ENCODE results near the gene TREM2. TPM values are rescaled to one million over a fixed set of nuclear protein-coding genes. Genes with fewer than 3 reads are reported as not detected.
"Not testable (repeated sequence)": the region's sequence is repeated elsewhere in the genome, so short reads cannot be mapped to it uniquely, and the experiment has no call there.

TREM2 gene
- total RNA-seq, 1 donor from 2014 or later: not detected

- no peak for TF ChIP-seq CTCF (conservative IDR thresholded peaks at IDR 0.05)
- no peak overlapping the region for H3K4me3 Mint-ChIP-seq
- H3K27me3 Mint-ChIP-seq (ENCODE audit: low read depth): no peaks in the 10 kb centered on the region
Measured at GRCh38 chr6:41125282-41125681, 37.6 kb downstream of the TREM2 start.

GRCh38 chr6:41122918-41123317 lies 40.0 kb downstream of the TREM2 start:
- H3K27me3 Mint-ChIP-seq (ENCODE audit: low read depth): no peaks in the 10 kb centered on the region
- no peak for DNase-seq (ENCODE audit: low read depth, low spot score)
- TF ChIP-seq CTCF (conservative IDR thresholded peaks at IDR 0.05): no peak
- no peak overlapping the region for H3K4me3 Mint-ChIP-seq
- H3K36me3 Mint-ChIP-seq (ENCODE audit: low read depth): peaks cover 6% of the 10 kb centered on the region
- H3K9me3 Mint-ChIP-seq: no peaks in the 10 kb centered on the region
- H3K4me1 Mint-ChIP-seq: peaks cover 6% of the 10 kb centered on the region
- H3K27ac Mint-ChIP-seq (ENCODE audit: unreplicated experiment): no peak overlapping the region

More at GRCh38 chr6:41125282-41125681, 37.6 kb downstream of the TREM2 start:
- Mint-ChIP-seq H3K4me1 (no peaks in the 10 kb centered on the region), H3K27ac (ENCODE audit: unreplicated experiment) (no peak overlapping the region), H3K36me3 (ENCODE audit: low read depth) (peaks cover 6% of the 10 kb centered on the region), H3K9me3 (no peaks in the 10 kb centered on the region)
- DNase-seq (ENCODE audit: low read depth, low spot score): no peak

GRCh38 chr6:41122373-41122772 lies 40.5 kb downstream of the TREM2 start:
- Mint-ChIP-seq H3K36me3 (ENCODE audit: low read depth) (peaks cover 6% of the 10 kb centered on the region), H3K9me3 (no peaks in the 10 kb centered on the region), H3K27ac (ENCODE audit: unreplicated experiment) (no peak overlapping the region), H3K27me3 (ENCODE audit: low read depth) (no peaks in the 10 kb centered on the region), H3K4me3 (no peak overlapping the region), H3K4me1 (peaks cover 11% of the 10 kb centered on the region)
- no peak for TF ChIP-seq CTCF (conservative IDR thresholded peaks at IDR 0.05)
- no peak for DNase-seq (ENCODE audit: low read depth, low spot score)

- Mint-ChIP-seq H3K27me3 (ENCODE audit: low read depth) (no peaks in the 10 kb centered on the region), H3K27ac (ENCODE audit: unreplicated experiment) (no peak overlapping the region), H3K36me3 (ENCODE audit: low read depth) (peaks cover 6% of the 10 kb centered on the region), H3K4me1 (peaks cover 16% of the 10 kb centered on the region), H3K9me3 (no peaks in the 10 kb centered on the region), H3K4me3 (no peak overlapping the region)
- DNase-seq (ENCODE audit: low read depth, low spot score): no peak
- no peak for TF ChIP-seq CTCF (conservative IDR thresholded peaks at IDR 0.05)
Measured at GRCh38 chr6:41120058-41120457, 42.9 kb downstream of the TREM2 start.

- no peak overlapping the region for H3K4me3 Mint-ChIP-seq
- no peak overlapping the region for H3K27ac Mint-ChIP-seq (ENCODE audit: unreplicated experiment)
- peaks cover 6% of the 10 kb centered on the region for H3K36me3 Mint-ChIP-seq (ENCODE audit: low read depth)
- no peak for TF ChIP-seq CTCF (conservative IDR thresholded peaks at IDR 0.05)
- no peaks in the 10 kb centered on the region for H3K9me3 Mint-ChIP-seq
- H3K27me3 Mint-ChIP-seq (ENCODE audit: low read depth): no peaks in the 10 kb centered on the region
- peaks cover 19% of the 10 kb centered on the region for H3K4me1 Mint-ChIP-seq
- DNase-seq (ENCODE audit: low read depth, low spot score): no peak
Measured at GRCh38 chr6:41119508-41119907, 43.4 kb downstream of the TREM2 start.

- H3K4me3 Mint-ChIP-seq; H3K27me3 Mint-ChIP-seq (ENCODE audit: low read depth); H3K27ac Mint-ChIP-seq (ENCODE audit: unreplicated experiment); H3K9me3 Mint-ChIP-seq; DNase-seq (ENCODE audit: low read depth, low spot score); H3K36me3 Mint-ChIP-seq (ENCODE audit: low read depth): not testable (repeated sequence)
- H3K4me1 Mint-ChIP-seq: peaks cover 27% of the 10 kb centered on the region
Measured at GRCh38 chr6:41115027-41115426, 47.9 kb downstream of the TREM2 start.
